Measurements from ENCODE around the gene BCKDHA. TPM values are rescaled to one million over a fixed set of nuclear protein-coding genes. Genes with fewer than 3 reads are reported as not detected.

Gene BCKDHA
- polyA plus RNA-seq, 1 of the 3 experiments (the other 2 are of a cell fraction) = 30.9 TPM

GRCh38 chr19:41445575-41445974, 48.0 kb downstream of the BCKDHA start:
- Histone ChIP-seq H3K9ac (no peak overlapping the region), H3F3A (replicated peaks; ENCODE audit: insufficient read depth) (no peaks in the 10 kb centered on the region), H3K9me2 (no peaks in the 10 kb centered on the region), H2AFZ (ENCODE audit: low read depth) (no peak overlapping the region), H3K79me2 (ENCODE audit: insufficient read depth) (no peaks in the 10 kb centered on the region), H3K4me1 (ENCODE audit: control insufficient read depth in 1 of 2, insufficient read depth in 2 of 2, low read depth in 1 of 2, low read length in 1 of 2) (no peaks in the 10 kb centered on the region), H3K27ac (ENCODE audit: low read depth in 2 of 2, low read length in 1 of 2) (no peak overlapping the region), H3K4me2 (no peak overlapping the region), H3K27me3 (ENCODE audit: insufficient read depth) (peaks cover 66% of the 10 kb centered on the region), H3K9me3 (no peaks in the 10 kb centered on the region), H3K4me3 (ENCODE audit: low read depth in 2 of 2, low read length in 1 of 2) (no peak overlapping the region), H4K20me1 (ENCODE audit: insufficient read depth) (no peaks in the 10 kb centered on the region), H3K36me3 (replicated peaks in 1 of 2; ENCODE audit: control insufficient read depth in 1 of 2, insufficient read depth in 2 of 2, low read length in 1 of 2) (no peaks in the 10 kb centered on the region)
- TF ChIP-seq CHD2 (IDR thresholded peaks at IDR 0.05; ENCODE audit: low read length, partially characterized antibody) (no peak), GATA2 (CRISPR knock-in tag; IDR thresholded peaks at IDR 0.05) (no peak), PBX3 (IDR thresholded peaks at IDR 0.05) (no peak), FOXJ3 (CRISPR knock-in tag; IDR thresholded peaks at IDR 0.05) (no peak), MEF2A (IDR thresholded peaks at IDR 0.05; ENCODE audit: borderline replicate concordance, low read depth) (no peak), SIN3A (IDR thresholded peaks at IDR 0.05; ENCODE audit: borderline replicate concordance, low read depth, low read length) (no peak), JUND (IDR thresholded peaks at IDR 0.05) (no peak), RCOR1 (IDR thresholded peaks at IDR 0.05; ENCODE audit: low read length) (no peak), TEAD4 (IDR thresholded peaks at IDR 0.05; ENCODE audit: borderline replicate concordance, insufficient read depth) (no peak), NRF1 (IDR thresholded peaks at IDR 0.05; ENCODE audit: low read depth, low read length) (no peak), EP300 (IDR thresholded peaks at IDR 0.05; ENCODE audit: borderline replicate concordance in 1 of 2, low read depth in 1 of 2, low read length in 1 of 2) (no peak), GABPA (IDR thresholded peaks at IDR 0.05; ENCODE audit: low read depth) (no peak), FOXM1 (IDR thresholded peaks at IDR 0.05; ENCODE audit: low read depth) (no peak), RFX5 (IDR thresholded peaks at IDR 0.05; ENCODE audit: low read length) (no peak), CTCF (IDR thresholded peaks at IDR 0.05) (no peak), REST (IDR thresholded peaks at IDR 0.05; ENCODE audit: low read depth, low read length) (no peak)
- TF ChIP-seq, protein P1, sequence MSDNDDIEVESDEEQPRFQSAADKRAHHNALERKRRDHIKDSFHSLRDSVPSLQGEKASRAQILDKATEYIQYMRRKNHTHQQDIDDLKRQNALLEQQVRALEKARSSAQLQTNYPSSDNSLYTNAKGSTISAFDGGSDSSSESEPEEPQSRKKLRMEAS (IDR thresholded peaks at IDR 0.05; ENCODE audit: low read depth) = no peak
- TF ChIP-seq, protein P2, sequence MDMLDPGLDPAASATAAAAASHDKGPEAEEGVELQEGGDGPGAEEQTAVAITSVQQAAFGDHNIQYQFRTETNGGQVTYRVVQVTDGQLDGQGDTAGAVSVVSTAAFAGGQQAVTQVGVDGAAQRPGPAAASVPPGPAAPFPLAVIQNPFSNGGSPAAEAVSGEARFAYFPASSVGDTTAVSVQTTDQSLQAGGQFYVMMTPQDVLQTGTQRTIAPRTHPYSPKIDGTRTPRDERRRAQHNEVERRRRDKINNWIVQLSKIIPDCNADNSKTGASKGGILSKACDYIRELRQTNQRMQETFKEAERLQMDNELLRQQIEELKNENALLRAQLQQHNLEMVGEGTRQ (IDR thresholded peaks at IDR 0.05; ENCODE audit: borderline replicate concordance, low read depth, low read length) = no peak
- WGBS (ENCODE audit: low lambda C conversion rate) = 19% methylated on average over 5 of the region's 5 CpGs
- ChIA-PET CTCF (interaction anchor here (1.0 to 1.9 kb wide), 6 partner anchors 11 to 151 kb away, joined by 3 to 5 read pairs (median 4); no protein-coding TSS in a partner anchor), POLR2A (no interaction called here)
- no peak for DNase-seq
